KMS-11 (cell line): ENCODE results near the gene CHRNA10.

Source experiments
- H2AFZ ChIP-seq: fragments of 200-600 bp; sonication (generic); 2 replicates; pipeline ENCODE4 v1.6.1; 2016; ENCODE audit warnings: antibody characterized with exemption, mixed run types, low read depth
- H3K27ac ChIP-seq: fragments of 200-600 bp; sonication (generic); 2 replicates; pipeline ENCODE4 v1.6.1; 2016; ENCODE audit warnings: mild to moderate bottlenecking, mixed run types
- H3K27me3 ChIP-seq: fragments of 200-600 bp; sonication (generic); 2 replicates; pipeline ENCODE4 v1.6.1; 2017; ENCODE audit warnings: mild to moderate bottlenecking, low read depth, mixed run types, moderate library complexity; ENCODE audit not compliant: insufficient read depth
- H3K36me3 ChIP-seq: fragments of 200-600 bp; sonication (generic); 2 replicates; pipeline ENCODE4 v1.6.1; 2017; ENCODE audit warnings: mild to moderate bottlenecking, mixed run types; ENCODE audit not compliant: insufficient read depth
- H3K4me1 ChIP-seq: fragments of 200-600 bp; sonication (generic); 2 replicates; pipeline ENCODE4 v1.6.1; 2016; ENCODE audit warnings: mild to moderate bottlenecking, low read depth, mixed run types; ENCODE audit not compliant: poor library complexity, severe bottlenecking
- H3K4me2 ChIP-seq: fragments of 200-600 bp; sonication (generic); 2 replicates; pipeline ENCODE4 v1.7.0; 2016; ENCODE audit warnings: mild to moderate bottlenecking, mixed run types
- H3K4me3 ChIP-seq: fragments of 200-600 bp; sonication (generic); IDR thresholded peaks from 2 replicates; pipeline ENCODE4 v1.6.1; 2017; ENCODE audit warnings: low read depth, low read length, mixed read lengths; ENCODE audit not compliant: insufficient read depth
- H3K79me2 ChIP-seq: fragments of 200-600 bp; sonication (generic); 2 replicates; pipeline ENCODE4 v1.6.1; 2016; ENCODE audit warnings: low read depth, mixed run types; ENCODE audit not compliant: insufficient read depth
- H3K9ac ChIP-seq: fragments of 200-600 bp; sonication (generic); 2 replicates; pipeline ENCODE4 v1.6.1; 2016; ENCODE audit warnings: mild to moderate bottlenecking, mixed run types
- H4K20me1 ChIP-seq: fragments of 200-600 bp; sonication (generic); 2 replicates; pipeline ENCODE4 v1.6.1; 2016; ENCODE audit warnings: mild to moderate bottlenecking, mixed run types; ENCODE audit not compliant: insufficient read depth
- CTCF ChIP-seq: fragments of 200-600 bp; sonication (generic); conservative IDR thresholded peaks from 2 replicates; pipeline ENCODE4 v1.6.1; 2017; ENCODE audit warnings: low read depth, mild to moderate bottlenecking, antibody characterized with exemption, low read length, moderate library complexity, mixed read lengths

Gene CHRNA10

DNA sequence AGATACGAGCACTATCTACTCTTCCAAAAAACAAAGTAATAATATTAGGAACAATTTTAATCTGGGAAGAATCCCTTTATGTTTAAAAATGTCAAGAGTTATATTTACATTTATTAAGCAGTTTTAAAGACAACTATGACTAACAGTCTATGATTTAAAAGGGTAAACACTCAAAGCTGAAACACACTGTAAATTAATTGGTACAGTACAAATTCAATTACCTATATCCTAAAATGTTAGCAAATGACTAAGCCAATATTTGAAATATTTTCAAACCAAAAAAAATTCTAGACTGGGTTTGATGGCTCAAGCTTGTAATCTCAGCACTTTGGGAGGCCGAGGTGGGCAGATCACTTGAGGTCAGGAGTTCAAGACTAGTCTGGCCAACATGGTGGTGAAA is 36.0 kb upstream of the CHRNA10 start:
- H3K4me3 ChIP-seq: no peak overlapping the region
- H3K4me1 ChIP-seq: peaks cover 5% of the 10 kb centered on the region
- H3K36me3 ChIP-seq: peaks cover 19% of the 10 kb centered on the region; the same call in 1 of the 2 replicates
- no peak overlapping the region for H3K4me2 ChIP-seq
- H2AFZ ChIP-seq: no peak overlapping the region
- TF ChIP-seq CTCF: no peak
- 0 out of 2 replicates have a peak, but pooled peaks cover 4% of the 10 kb centered on the region for H3K79me2 ChIP-seq
- H3K9ac ChIP-seq: no peak overlapping the region
- H3K27ac ChIP-seq: no peak overlapping the region
- no peaks in the 10 kb centered on the region for H3K27me3 ChIP-seq
- no peaks in the 10 kb centered on the region for H4K20me1 ChIP-seq

- peaks cover 14% of the 10 kb centered on the region; the same call in 1 of the 2 replicates for H3K36me3 ChIP-seq
- H3K27me3 ChIP-seq: no peaks in the 10 kb centered on the region
Measured at GRCh38 chr11:3703383-3703782, 32.2 kb upstream of the CHRNA10 start.

DNA sequence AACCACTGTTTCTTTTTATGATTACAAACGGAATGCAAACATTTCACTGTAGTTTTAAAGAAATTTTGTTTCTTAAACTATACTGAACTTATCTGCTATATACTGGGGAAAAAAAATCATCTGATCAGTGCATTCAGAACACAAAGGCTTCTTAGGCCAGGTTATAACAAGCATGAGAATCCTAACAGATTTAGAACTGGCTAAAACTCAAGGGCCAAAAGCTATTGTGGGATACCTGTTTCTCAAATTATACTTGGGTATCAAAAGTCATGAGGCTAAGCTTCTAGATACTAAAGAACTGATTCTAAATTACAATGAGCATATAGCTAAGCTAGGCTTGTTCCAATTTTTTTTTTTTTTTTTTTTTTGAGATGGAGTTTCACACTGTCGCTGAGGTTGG is 29.7 kb upstream of the CHRNA10 start:
- Histone ChIP-seq H3K27ac (no peak overlapping the region), H3K9ac (no peak overlapping the region), H3K4me2 (no peak overlapping the region), H3K79me2 (no peaks in the 10 kb centered on the region), H3K36me3 (peaks cover 18% of the 10 kb centered on the region; the same call in 1 of the 2 replicates), H4K20me1 (no peaks in the 10 kb centered on the region), H3K4me1 (no peaks in the 10 kb centered on the region), H3K4me3 (no peak overlapping the region), H2AFZ (no peak overlapping the region), H3K27me3 (no peaks in the 10 kb centered on the region)
- TF ChIP-seq CTCF: no peak

More at GRCh38 chr11:3703383-3703782, 32.2 kb upstream of the CHRNA10 start:
- Histone ChIP-seq H2AFZ (no peak overlapping the region), H3K9ac (no peak overlapping the region), H3K4me2 (no peak overlapping the region), H3K79me2 (no peaks in the 10 kb centered on the region), H3K4me1 (no peaks in the 10 kb centered on the region), H3K27ac (no peak overlapping the region), H4K20me1 (no peaks in the 10 kb centered on the region), H3K4me3 (no peak overlapping the region)
- TF ChIP-seq CTCF: no peak

DNA sequence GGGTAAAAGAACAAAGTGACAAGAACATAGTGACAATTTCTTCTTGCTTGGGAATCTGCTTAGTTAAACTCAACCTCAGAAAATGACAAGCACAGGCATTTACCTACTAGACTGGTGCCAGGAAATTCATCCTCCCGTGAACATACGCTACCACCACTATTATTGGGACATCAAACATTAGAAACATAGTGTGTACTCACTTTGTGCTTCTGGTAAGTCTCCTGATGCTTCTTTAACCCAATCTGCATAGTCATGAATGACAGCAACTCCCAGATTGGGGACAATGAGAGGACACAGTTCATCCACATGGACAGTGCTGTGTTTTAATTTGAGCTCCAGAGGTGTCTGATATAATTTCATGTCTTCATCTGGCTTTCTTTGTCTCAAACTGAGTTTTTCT is 29.2 kb upstream of the CHRNA10 start:
- Histone ChIP-seq H4K20me1 (no peaks in the 10 kb centered on the region), H3K9ac (no peak overlapping the region), H3K27ac (no peak overlapping the region), H3K36me3 (peaks cover 18% of the 10 kb centered on the region; the same call in 1 of the 2 replicates), H3K4me3 (no peak overlapping the region), H3K79me2 (no peaks in the 10 kb centered on the region), H3K4me1 (no peaks in the 10 kb centered on the region), H3K4me2 (no peak overlapping the region), H2AFZ (no peak overlapping the region), H3K27me3 (no peaks in the 10 kb centered on the region)
- no peak for TF ChIP-seq CTCF
